Natural killer cell treated with Interleukin-12 subunit alpha and Interleukin-12 subunit beta and Interleukin-15 and Interleukin-18, amount 100 ng/mL, for 72 hours (primary cell): Measurements from ENCODE around the gene NEXN. TPM values are rescaled to one million over a fixed set of nuclear protein-coding genes. Genes with fewer than 3 reads are reported as not detected.
A peak's percentile ranks its signal among the peaks of the same experiment; 100 is the strongest.
"Not testable (repeated sequence)": the region's sequence is repeated elsewhere in the genome, so short reads cannot be mapped to it uniquely, and the experiment has no call there.

Experiments
- ATAC-seq, 2 donors: fragments of 150-1000 bp; cut with Tn5 transposase in 1 of 2; sonication (Bioruptor Pico), chemical (Tn5 transposase) in 1 of 2; 2 replicates each; pipeline ENCODE4 v1.10.0; 2021
- DNase-seq: peaks from one replicate; pipeline ENCODE4 v3.0.0; 2022; ENCODE audit warnings: low spot score
- H3K27ac Mint-ChIP-seq, 2 donors: 1 replicate in 1 of 2; 2 replicates in 1 of 2; pipeline ENCODE4 v1.8.0; 2022; ENCODE audit warnings: mixed read lengths in 2 of 2, mild to moderate bottlenecking in 1 of 2, moderate library complexity in 1 of 2
- H3K27me3 Mint-ChIP-seq, 2 donors: 1 replicate in 1 of 2; 2 replicates in 1 of 2; pipeline ENCODE4 v1.8.0; 2022; ENCODE audit warnings: mixed read lengths in 2 of 2
- H3K36me3 Mint-ChIP-seq: one replicate; pipeline ENCODE4 v1.8.0; 2022; ENCODE audit warnings: mixed read lengths
- H3K4me1 Mint-ChIP-seq, 2 donors: 1 replicate in 1 of 2; 2 replicates in 1 of 2; pipeline ENCODE4 v1.8.0; 2022; ENCODE audit warnings: low read depth in 2 of 2, mixed read lengths in 2 of 2, mild to moderate bottlenecking in 1 of 2
- H3K4me3 Mint-ChIP-seq: one replicate; pipeline ENCODE4 v1.8.0; 2022; ENCODE audit warnings: mixed read lengths
- H3K9me3 Mint-ChIP-seq: 2 replicates; pipeline ENCODE4 v1.8.0; 2022; ENCODE audit warnings: mixed read lengths
- total RNA-seq, 2 donors: library from RNA; stranded (reverse); gene quantifications; one replicate each; pipeline ENCODE4 v1.2.3, GENCODE V29; 2022

The NEXN gene
- total RNA-seq, 2 donors from 2014 or later = not detected

GRCh38 chr1:77881061-77881460 lies 7.4 kb upstream of the NEXN start:
- Mint-ChIP-seq H3K27me3 (no peaks in the 10 kb centered on the region), H3K4me3 (no peak overlapping the region), H3K9me3 (no peaks in the 10 kb centered on the region), H3K4me1 (no peaks in the 10 kb centered on the region), H3K36me3 (no peaks in the 10 kb centered on the region), H3K27ac (no peak overlapping the region)
- DNase-seq (no peak), ATAC-seq (no peak)

- Mint-ChIP-seq H3K27ac (no peak overlapping the region), H3K4me1 (no peaks in the 10 kb centered on the region), H3K36me3 (no peaks in the 10 kb centered on the region), H3K4me3 (no peak overlapping the region), H3K9me3 (no peaks in the 10 kb centered on the region), H3K27me3 (peaks cover 3 to 7% of the 10 kb centered on the region in 2 donors)
- ATAC-seq (no peak), DNase-seq (no peak)
These were observed 6.0 kb upstream of the NEXN start for GRCh38 chr1:77882411-77882810.

- ATAC-seq (peak; percentile 87 to 92), DNase-seq (no peak)
- H3K4me3 Mint-ChIP-seq = peak overlapping the region; percentile 59
- no peaks in the 10 kb centered on the region for H3K36me3 Mint-ChIP-seq
- no peak overlapping the region for H3K27ac Mint-ChIP-seq
- peaks cover 6 to 7% of the 10 kb centered on the region in 2 donors for H3K4me1 Mint-ChIP-seq
- H3K9me3 Mint-ChIP-seq = no peaks in the 10 kb centered on the region
- peaks cover 11 to 20% of the 10 kb centered on the region in 2 donors for H3K27me3 Mint-ChIP-seq
These were observed 588 bp downstream of the NEXN start for GRCh38 chr1:77888781-77889642.

GRCh38 chr1:77889671-77890070 lies 1.2 kb downstream of the NEXN start:
- Mint-ChIP-seq H3K36me3 (no peaks in the 10 kb centered on the region), H3K27me3 (peaks cover 11 to 20% of the 10 kb centered on the region in 2 donors), H3K4me3 (no peak overlapping the region), H3K27ac (no peak overlapping the region), H3K4me1 (peaks cover 6 to 7% of the 10 kb centered on the region in 2 donors), H3K9me3 (no peaks in the 10 kb centered on the region)
- no peak for ATAC-seq
- DNase-seq = no peak

GRCh38 chr1:77891200-77891599 lies 2.8 kb downstream of the NEXN start:
- Mint-ChIP-seq H3K36me3 (no peaks in the 10 kb centered on the region), H3K4me3 (no peak overlapping the region), H3K27me3 (peaks cover 11 to 20% of the 10 kb centered on the region in 2 donors), H3K4me1 (peaks cover 6 to 7% of the 10 kb centered on the region in 2 donors), H3K9me3 (no peaks in the 10 kb centered on the region), H3K27ac (no peak overlapping the region)
- ATAC-seq (no peak), DNase-seq (no peak)

- Mint-ChIP-seq H3K27me3 (peaks cover 0 to 3% of the 10 kb centered on the region in 2 donors), H3K4me1 (no peaks in the 10 kb centered on the region), H3K36me3 (no peaks in the 10 kb centered on the region), H3K4me3 (no peak overlapping the region), H3K27ac (no peak overlapping the region), H3K9me3 (no peaks in the 10 kb centered on the region)
- ATAC-seq (no peak), DNase-seq (no peak)
These were observed 11.4 kb downstream of the NEXN start for GRCh38 chr1:77899647-77900320.

GRCh38 chr1:77900687-77901293 lies 12.4 kb downstream of the NEXN start:
- H3K27me3 Mint-ChIP-seq = peaks cover 0 to 3% of the 10 kb centered on the region in 2 donors
- H3K9me3 Mint-ChIP-seq = no peaks in the 10 kb centered on the region
- H3K27ac Mint-ChIP-seq = no peak overlapping the region
- DNase-seq (no peak), ATAC-seq (no peak)
- H3K36me3 Mint-ChIP-seq = no peaks in the 10 kb centered on the region
- H3K4me1 Mint-ChIP-seq = no peaks in the 10 kb centered on the region
- H3K4me3 Mint-ChIP-seq = no peak overlapping the region

- Mint-ChIP-seq H3K4me3 (no peak overlapping the region), H3K27me3 (no peaks in the 10 kb centered on the region), H3K27ac (no peak overlapping the region), H3K36me3 (no peaks in the 10 kb centered on the region), H3K4me1 (no peaks in the 10 kb centered on the region), H3K9me3 (no peaks in the 10 kb centered on the region)
- ATAC-seq = no peak
- DNase-seq = no peak
These were observed 17.2 kb downstream of the NEXN start for GRCh38 chr1:77905603-77906002.

GRCh38 chr1:77906019-77906545 lies 17.7 kb downstream of the NEXN start:
- Mint-ChIP-seq H3K27ac (no peak overlapping the region), H3K4me3 (no peak overlapping the region), H3K9me3 (no peaks in the 10 kb centered on the region), H3K4me1 (no peaks in the 10 kb centered on the region), H3K36me3 (no peaks in the 10 kb centered on the region), H3K27me3 (no peaks in the 10 kb centered on the region)
- DNase-seq = no peak
- no peak for ATAC-seq

GRCh38 chr1:77906624-77907023 lies 18.2 kb downstream of the NEXN start:
- Mint-ChIP-seq H3K4me1 (no peaks in the 10 kb centered on the region), H3K27ac (no peak overlapping the region), H3K36me3 (no peaks in the 10 kb centered on the region), H3K27me3 (no peaks in the 10 kb centered on the region), H3K9me3 (no peaks in the 10 kb centered on the region), H3K4me3 (no peak overlapping the region)
- no peak for DNase-seq
- no peak for ATAC-seq

GRCh38 chr1:77910116-77910515 lies 21.7 kb downstream of the NEXN start:
- DNase-seq (no peak), ATAC-seq (no peak)
- Mint-ChIP-seq H3K4me3 (no peak overlapping the region), H3K27ac (no peak overlapping the region), H3K4me1 (no peaks in the 10 kb centered on the region), H3K27me3 (no peaks in the 10 kb centered on the region), H3K36me3 (no peaks in the 10 kb centered on the region), H3K9me3 (no peaks in the 10 kb centered on the region)

- not testable (repeated sequence) for H3K9me3 Mint-ChIP-seq, H3K36me3 Mint-ChIP-seq, DNase-seq, ATAC-seq, H3K4me3 Mint-ChIP-seq, H3K27me3 Mint-ChIP-seq, H3K4me1 Mint-ChIP-seq, H3K27ac Mint-ChIP-seq
These were observed 30.5 kb downstream of the NEXN start for GRCh38 chr1:77918918-77919317.

GRCh38 chr1:77925518-77925917 lies 37.1 kb downstream of the NEXN start:
- no peak overlapping the region for H3K27ac Mint-ChIP-seq
- peaks cover 2 to 6% of the 10 kb centered on the region in 2 donors for H3K27me3 Mint-ChIP-seq
- H3K4me1 Mint-ChIP-seq = peaks cover 5% of the 10 kb centered on the region in 2 donors
- no peaks in the 10 kb centered on the region for H3K9me3 Mint-ChIP-seq
- H3K4me3 Mint-ChIP-seq = no peak overlapping the region
- ATAC-seq (no peak), DNase-seq (no peak)
- no peaks in the 10 kb centered on the region for H3K36me3 Mint-ChIP-seq

GRCh38 chr1:77925956-77926355 lies 37.5 kb downstream of the NEXN start:
- H3K4me1 Mint-ChIP-seq = peaks cover 5% of the 10 kb centered on the region in 2 donors
- peak overlapping the region; percentile 79 for H3K4me3 Mint-ChIP-seq
- no peak overlapping the region for H3K27ac Mint-ChIP-seq
- H3K36me3 Mint-ChIP-seq = no peaks in the 10 kb centered on the region
- DNase-seq (no peak), ATAC-seq (no peak)
- H3K27me3 Mint-ChIP-seq = peaks cover 2 to 6% of the 10 kb centered on the region in 2 donors
- no peaks in the 10 kb centered on the region for H3K9me3 Mint-ChIP-seq
